NCI-H510A (cell line): ENCODE data around the gene KSR2.

Experiments used
- DNase-seq: peaks from one replicate; lab custom pipeline; 2025; lab: John Stamatoyannopoulos, UW

The KSR2 gene

DNA sequence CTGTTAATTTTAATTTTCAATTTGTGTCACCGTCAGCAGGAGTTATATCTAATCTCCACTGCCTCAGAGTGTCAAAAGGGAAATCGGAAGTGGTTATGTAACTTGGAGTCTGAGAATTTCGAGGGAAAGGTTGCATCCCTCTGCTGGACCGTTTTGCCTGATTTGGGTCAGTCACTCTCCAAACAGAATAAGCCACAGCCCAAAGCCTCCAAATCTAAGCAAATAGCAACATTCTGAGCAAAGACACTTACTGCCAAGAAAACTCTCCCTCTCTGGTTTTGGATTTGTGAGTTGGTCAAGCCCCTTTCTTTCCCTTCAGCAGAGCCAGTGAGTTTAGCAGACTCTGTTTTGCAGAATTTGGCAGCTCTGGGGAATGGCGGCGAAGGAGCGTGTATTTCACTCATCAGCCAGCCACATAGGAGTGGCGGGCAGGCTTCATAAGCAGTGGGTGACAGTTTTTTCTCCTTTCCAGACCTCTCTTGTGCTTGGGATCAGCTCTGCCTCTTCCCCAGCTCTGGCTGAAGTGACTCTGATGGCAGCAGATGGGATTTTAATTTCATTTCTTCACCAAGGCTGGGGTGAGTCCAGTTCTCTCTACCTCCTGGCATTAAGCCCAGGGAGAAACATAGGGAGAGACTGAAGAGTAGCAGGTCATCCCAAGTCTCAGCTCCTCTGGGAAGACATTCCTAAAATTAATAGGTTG lies 388.6 kb downstream of the KSR2 start:
- no peak for DNase-seq

DNA sequence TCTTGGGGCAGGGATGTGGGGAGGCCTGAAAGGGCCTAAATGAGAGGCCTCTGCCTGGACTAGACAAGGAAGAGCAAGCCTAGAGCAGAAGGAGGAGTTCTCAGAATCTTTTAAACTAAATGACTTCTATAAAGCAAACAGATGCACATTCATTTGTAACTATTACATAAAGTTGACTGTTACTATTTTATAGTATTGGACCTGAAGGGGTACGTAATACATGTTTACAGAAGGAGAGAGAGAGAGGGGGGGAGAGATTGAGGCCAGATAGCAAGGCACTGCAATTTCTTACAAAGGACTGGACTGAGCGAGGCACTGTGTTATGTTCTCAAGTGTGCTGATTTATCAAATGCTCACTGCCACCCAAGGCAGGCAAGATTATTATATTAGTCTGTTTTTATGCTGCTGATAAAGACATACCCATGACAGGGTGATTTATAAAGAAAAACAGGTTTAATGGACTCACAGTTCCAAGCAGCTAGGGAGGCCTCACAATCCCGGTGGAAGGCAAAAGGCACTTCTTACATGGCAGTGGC lies 391.6 kb downstream of the KSR2 start:
- no peak for DNase-seq

DNA sequence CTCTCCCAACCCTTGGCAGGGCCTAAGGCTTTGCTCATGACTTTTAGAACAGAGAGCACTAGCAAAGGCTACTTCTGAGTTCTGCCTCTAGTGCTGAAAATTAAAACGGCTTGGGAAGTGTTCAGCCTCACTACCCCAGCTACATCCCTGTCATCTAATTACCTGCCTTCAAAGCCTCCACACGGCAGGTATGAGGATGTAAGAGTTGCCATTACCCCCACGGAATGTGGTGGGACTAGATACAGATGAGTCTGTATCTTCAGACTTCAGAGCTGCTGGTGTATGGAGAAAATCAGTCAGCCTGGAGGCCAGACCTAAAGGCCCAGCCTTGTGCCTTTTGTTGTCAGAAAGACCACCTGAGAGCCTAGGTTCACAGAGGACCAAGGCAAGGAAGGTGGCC lies 392.7 kb downstream of the KSR2 start:
- no peak for DNase-seq

DNA sequence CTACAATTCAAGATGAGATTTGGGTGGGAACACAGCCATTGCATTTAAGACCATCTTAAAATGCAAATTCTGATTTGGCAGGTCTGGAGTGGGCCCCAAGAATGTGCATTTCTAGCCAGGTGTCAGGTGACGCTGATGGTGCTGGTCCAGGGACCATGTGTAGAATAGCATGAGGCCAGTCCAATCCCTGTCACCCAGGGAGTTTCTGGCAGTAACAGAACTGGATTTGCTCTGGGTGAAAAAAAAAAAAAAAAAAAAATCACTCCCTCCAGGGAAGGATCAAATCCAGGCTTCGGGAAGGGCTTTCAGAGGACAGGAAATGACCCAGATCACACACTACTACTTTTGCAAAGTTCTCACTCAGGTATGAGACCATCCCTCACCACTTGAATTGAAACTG lies 394.1 kb downstream of the KSR2 start:
- DNase-seq = no peak

DNA sequence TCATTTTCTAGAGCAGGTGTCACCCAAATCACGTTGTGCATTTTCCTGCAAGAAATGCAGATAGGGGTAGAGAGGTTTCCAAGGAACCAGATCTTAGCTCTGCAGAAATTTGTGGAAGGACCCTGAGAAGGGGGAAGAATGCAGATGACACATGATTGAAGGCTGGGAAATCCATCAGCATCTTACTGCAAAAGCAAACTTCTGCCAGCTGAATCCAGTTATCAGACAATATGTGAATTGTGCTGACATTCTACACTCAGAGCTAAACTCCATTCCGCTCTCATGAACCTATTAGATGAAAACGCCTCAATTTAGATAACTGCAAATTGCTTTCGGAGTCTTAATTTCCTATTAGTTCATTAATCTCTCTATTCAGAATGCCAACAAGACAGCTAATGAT lies 396.0 kb downstream of the KSR2 start:
- no peak for DNase-seq

DNA sequence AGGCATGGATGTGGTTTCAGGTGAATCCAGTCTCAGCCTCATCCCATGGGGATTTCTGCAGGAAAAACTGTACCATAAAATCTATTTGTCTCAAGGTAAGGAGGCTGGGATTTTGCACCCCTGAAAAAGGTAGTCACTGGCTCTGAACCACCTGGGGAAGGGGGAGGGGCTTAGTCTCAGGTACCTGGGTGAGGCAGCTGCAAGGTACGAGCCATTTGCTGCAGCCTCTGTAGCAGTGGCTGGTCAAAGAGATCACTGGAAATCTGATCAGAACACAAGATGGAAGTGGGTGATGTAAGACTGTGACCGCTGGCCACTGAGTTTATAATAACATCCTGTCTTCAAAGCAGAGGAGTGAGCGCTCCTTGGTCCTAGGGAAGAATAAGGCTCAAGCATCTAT lies 397.5 kb downstream of the KSR2 start:
- DNase-seq = peak; percentile 48

DNA sequence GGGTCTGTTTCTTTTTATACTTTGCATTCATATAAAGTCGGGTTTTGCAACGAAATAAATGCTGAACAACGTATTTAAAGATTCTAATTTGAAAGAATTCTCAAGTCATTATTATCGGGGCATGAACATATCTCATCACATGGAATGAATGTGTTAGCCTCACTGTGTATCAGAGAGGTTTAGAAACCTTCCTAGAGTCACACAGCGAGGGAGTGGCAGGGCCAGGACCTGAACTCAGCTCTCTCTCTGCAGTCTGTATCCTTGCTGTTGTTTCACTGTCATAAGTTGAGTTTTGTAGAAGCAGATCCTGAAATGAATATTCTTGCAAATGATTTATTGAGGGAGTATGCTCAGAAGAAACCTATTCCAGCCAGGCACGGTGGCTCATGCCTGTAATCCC lies 398.2 kb downstream of the KSR2 start:
- no peak for DNase-seq

DNA sequence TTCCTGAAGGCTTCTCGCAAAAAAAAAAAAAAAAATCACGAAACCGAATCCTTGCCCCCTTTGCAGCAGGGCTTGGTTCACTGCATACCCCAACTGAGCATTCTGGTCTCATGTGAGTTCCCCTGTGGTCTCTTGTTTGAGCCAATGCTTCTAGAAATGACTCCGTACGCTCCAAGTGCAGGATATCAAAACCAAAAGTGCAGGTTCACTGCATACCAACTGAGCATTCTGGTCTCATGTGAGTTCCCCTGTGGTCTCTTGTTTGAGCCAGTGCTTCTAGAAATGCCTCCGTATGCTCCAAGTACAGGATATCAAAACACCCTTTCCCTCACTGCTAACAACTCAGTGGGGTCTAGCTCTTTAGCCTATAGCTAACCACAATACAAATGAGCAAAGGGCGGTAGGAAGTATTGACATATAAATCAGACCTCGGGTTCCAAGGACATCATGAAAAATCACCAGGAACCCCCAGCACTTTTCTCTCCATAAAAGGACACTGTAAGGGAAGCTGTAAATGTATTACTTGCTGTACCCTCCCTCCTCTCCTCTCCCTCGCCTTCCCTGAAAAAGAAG lies 401.1 kb downstream of the KSR2 start:
- no peak for DNase-seq

DNA sequence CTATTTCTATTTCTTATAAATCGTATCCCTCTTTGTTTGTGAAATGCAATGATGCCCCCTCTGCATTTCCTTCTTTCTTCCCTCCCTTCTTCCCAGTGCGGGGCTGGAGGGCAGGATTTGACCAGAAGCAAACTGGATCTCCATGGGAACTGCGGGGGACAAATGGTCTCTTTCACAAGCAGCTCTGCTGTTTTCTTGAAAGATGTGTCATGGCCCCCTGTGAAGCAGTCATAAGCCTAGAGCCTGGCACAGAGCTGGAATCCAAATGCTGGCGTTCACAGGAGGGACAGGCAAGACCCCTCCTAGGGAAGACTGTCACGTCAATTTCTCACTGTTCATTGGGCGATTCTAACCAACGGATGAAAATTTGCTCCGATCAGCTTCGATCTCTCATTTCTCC lies 403.9 kb downstream of the KSR2 start:
- no peak for DNase-seq

DNA sequence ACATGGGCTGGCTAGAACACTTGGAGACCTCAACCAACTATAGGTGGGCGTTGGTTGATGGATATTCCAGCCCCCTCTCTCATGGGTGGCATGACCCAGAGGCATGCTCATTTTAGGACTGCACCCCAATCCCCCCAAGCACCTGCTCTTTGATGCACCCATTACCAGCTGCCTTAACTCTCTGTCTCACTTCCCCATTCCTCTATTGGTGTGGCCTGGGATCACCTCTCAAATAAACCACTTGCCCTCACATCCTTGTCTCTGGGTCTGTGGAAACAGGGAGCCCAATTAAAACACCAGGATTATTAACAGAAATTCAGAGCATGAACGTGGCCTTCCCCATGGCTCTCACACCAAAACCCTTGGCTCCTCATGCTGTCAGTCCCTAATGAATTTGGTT lies 405.1 kb downstream of the KSR2 start:
- DNase-seq = no peak

DNA sequence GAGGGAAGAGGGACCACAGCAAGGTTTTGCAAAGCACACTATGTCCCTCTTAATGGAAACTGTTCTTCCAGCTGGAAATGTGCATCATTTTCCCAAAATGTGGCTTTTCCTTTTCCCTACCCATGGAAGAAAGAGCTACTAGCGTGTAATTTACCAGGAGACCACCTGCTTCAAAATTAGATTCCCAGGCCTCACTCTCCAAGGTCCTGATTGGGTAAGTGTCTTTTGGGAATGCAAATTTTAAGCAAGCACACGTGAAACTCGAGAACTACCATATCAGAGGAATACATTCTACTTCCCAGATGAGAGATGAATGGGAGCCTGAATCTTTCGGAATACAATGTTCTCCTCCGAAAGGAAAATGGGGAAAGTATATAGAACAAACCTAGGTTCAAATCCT lies 405.8 kb downstream of the KSR2 start:
- DNase-seq = no peak

DNA sequence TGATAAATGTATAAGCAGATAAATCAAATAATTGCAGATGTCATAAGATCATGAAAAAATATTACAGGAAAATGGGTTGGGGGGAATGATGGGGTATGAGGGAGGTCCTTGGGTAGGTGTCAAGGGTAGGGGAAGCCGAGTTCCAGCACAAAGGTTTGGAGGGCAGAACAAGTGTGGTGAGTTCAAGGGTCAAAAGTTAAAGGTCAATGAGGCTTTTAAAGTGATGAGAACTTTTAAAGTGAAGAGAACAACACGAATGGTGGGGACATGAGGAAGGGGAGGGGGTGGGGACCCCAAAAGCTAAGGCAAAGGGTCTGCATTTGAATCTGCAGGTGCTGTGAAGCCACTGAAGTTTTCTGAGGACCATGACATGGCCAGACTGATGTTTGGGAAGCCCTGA lies 406.8 kb downstream of the KSR2 start:
- DNase-seq = no peak

DNA sequence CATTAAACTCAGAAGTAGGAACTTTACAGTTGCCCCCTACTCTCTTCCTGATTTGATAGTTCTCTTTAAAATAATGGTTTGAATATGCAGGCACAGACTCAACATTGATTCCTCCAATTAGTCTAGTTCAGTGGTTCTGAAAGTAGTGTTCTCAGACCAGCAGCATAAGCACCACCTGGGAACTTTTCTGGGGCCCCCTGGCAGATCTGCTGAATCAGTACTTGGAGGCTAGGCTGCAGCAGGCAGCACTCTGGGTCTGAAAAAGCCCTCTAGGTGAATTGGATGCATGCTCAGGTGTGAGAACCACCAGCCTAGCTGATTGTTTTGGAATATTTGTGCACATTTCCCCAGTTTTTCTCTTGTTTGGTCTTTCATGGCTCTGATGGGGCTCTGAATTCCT lies 408.8 kb downstream of the KSR2 start:
- DNase-seq = no peak

DNA sequence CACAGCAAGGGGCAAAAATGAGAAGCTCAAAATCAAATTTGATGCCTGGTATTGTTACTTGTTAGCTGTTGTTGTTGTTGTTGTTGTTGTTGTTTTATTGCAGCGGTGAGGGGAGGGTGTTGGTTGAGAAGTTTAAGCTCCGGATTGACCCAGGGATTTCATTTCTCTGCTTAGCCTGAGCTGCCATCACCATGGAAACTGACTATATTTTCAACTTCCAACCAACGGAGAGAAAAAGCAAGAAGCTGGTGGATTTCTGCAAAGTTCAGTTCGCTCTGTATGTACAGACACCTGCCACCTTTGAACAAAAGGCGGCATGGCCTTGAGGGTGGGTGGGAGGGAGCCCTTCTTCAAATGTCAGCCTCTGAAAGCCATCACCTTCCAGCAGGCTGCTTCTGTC lies 412.9 kb downstream of the KSR2 start:
- DNase-seq = no peak

DNA sequence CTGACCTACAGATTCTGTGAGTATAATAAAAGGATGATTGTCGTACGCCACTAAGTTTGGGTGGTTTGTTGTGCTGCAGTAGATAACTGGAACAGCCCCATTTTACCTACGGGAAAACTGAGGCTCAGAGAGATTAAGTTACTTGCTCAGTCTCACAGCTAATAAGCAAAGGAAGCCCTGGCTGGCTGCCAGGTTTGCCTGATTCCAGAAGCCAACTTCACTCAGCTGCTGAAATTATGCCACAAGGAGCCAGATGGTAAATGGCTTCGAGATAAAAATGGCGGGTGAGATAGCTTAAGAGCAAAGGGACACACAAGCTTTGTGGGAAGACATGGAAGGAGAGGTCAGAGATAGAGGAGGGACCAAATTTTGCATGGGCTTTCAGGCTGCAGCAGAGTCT lies 415.8 kb downstream of the KSR2 start:
- DNase-seq = no peak

DNA sequence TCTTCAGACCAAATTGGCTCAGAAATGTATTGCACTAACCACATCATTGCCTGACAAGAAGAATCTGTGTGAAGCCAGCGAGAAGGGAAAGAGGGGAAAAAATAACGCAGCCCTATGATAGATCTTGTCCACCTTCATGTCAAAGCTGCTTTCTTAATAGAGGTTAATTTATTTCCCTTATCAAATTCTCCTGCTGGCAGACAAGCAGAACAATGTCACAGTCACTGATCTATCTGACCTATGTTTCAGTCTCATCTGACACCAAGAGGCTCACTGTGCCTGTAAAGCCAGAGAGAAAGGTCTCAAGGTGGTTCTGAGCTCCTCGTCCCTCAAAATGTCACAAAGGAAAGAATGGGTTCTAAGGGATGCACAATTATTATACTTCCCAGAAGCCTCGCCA lies 417.1 kb downstream of the KSR2 start:
- DNase-seq = no peak

DNA sequence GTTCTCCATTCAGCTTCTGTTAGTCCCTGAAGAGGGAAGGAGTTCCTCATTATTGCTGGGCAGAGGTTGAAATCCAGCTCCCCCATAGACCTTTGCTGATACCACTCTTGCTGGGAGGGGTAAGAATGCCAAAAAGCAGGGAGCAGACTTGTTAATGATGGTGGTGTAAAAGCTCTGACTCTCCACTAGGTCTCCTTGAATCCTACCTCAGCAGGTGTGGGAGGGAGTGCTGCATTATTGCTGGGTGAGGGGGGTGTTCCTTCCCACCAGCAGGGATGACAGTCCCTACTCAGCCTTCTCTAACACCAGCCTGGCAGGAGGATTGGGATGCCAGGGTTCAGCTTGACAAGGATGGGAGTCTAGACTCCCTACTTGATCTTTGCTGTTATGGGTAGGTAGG lies 421.6 kb downstream of the KSR2 start:
- DNase-seq = no peak

DNA sequence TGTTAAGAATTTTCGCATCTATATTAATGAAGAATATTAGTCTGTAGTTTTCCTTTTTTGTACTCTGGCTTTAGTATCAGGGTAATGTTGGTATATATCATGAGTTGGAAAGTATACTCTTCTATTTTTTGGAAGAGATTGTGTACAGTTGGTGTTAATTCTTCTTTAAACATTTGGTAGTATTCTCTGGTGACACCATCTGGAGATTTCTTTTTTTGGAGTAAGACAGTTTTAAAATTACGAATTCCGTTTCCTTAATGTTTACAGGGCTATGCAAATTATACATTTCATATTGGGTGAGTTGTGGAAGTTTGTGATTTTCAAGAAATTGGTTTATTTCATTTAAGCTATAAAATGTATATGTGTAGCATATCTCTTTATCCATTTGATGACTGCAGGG lies 423.6 kb downstream of the KSR2 start:
- no peak for DNase-seq

DNA sequence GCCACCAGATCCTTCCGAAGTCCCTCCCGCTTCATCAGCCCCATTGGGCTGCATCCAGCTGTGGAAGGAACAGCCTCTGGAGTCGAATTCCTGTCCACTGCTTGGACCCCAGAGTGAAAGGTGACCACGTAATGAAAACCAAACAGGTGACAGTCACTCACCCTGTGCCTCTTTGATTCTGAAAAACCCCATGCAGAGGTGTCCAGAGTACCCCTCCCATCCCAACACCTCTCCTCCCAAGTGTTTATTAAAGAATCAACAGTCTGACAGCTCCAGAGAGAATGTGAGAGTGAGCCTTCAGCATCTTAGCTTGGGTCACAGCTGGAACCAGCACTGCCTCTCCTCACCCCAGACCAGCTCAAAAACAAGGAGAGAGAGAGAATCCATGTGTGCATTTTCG lies 428.8 kb downstream of the KSR2 start:
- DNase-seq = no peak

DNA sequence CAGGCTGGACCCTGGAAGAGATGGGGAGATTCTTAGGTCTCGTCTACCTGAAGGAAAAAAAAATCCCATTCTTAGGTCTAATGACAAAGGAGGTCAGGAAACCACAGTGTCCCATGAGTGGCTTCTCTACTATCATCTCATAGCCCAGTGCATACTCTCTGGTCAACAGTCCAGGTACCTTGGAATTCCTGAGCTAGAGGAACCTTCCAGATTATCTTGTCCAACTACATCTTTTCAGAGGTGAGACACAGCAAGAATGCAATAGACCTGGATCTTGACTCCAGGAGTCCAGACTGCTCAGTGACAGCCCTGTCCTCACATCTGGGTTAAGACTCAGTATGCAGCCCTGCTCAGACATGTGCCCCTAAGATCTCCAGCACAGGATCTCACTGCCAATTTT lies 429.9 kb downstream of the KSR2 start:
- no peak for DNase-seq

DNA sequence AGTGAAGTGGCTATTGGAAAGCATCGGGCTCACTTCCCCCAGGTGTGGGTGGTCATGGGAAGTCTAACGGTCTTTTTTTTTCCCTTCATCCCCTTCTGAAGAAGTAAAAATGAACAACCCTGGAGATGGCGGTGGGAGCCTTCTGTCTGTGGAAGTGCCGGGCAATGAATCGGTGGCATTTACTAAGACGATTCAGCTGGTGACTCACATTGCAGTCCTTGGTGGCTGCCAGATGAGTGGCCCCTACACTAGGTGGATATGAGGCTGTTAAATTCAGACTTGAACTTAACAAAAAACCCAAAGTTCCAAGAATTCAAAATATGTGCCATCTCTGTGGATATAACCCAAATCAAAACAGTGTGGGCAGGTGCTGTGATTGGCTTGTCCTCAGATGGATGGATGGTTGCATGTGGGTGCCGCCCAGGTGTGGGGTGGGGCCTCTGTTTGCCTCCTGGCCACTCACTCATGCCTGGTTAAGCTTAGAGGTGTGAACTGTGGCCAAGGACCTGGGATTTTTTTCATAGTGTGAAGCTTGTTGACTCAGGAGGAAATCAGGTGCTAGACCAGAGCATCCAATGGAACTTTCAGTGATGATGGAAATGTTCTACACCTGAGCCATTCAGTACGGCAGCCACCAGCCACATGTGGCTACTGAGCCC lies 430.6 kb downstream of the KSR2 start:
- DNase-seq = no peak

DNA sequence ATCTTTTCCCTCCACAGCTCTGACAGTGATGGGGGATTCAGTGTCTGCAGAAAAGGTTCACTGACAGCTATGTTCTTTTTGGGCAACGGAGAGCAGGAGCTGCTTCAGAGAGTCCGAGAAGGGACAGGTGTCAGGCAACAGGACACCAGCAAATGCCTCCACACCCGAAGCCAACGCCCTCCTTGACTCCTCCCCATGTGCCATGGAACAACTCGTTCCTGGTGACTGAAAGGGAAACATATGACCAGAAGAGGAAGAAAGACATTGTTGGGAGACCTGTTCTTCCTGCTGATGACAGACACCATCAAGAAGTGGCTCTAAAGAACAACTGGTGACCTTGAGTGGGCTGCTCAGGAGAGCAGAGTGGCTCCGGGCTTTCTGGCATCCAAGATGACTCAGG lies 435.1 kb downstream of the KSR2 start:
- no peak for DNase-seq

DNA sequence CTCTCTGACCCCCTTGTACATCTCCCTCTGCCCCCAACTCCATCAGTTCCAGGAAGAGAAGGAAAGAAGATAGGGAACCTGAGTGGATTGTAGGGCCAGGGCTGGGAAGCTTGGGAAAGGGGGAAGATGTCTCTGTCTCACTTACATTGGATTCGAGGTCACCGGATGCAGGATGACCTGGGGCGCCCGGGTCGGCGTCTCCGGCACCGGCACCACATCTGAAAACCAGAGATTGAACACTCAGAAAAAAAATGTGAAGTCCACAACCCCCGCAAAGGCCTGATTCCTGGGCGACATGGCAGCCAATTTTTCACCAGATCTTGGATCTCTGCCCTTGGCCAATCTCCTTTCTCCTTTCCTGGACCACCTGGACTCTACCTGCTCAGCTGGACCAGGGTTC lies 438.0 kb downstream of the KSR2 start:
- no peak for DNase-seq

DNA sequence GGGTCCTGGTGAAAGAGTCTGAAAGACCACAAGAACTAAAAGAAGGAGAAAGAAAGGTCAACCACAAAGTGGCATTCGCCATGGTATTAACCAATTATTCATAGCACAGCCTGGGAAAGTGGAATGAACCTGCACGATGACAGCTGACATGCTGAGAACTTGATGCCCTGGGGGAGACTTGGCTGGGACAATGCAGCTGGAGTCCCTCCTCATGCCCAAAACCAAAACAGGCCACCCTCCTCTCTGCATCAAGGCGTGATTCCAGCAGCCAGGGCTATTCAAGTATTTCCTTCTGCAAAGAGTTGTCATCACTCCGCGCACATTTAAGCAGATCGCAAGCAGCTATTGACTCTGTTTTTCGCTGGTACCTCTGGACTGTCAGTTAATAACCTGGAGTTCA lies 440.3 kb downstream of the KSR2 start:
- DNase-seq = no peak
